PC-3 (cell line): Measurements from ENCODE around the gene AFDN.

ENCODE experiments used
- CTCF ChIP-seq: fragments of 300-600 bp; sonication (generic); conservative IDR thresholded peaks from 2 replicates; pipeline ENCODE4 v1.5.1; 2017; ENCODE audit warnings: antibody characterized with exemption, low read depth, mild to moderate bottlenecking, low read length
- EZH2 ChIP-seq: fragments of 300-600 bp; sonication (generic); IDR thresholded peaks from one replicate; pipeline ENCODE4 v1.6.1; 2017; ENCODE audit warnings: antibody characterized with exemption, mild to moderate bottlenecking, low read length; ENCODE audit not compliant: unreplicated experiment
- EZH2phosphoT487 ChIP-seq: fragments of 300-600 bp; sonication (generic); IDR thresholded peaks from 2 replicates; pipeline ENCODE4 v1.6.1; 2018; ENCODE audit warnings: mild to moderate bottlenecking, antibody characterized with exemption, low read length, borderline replicate concordance

- TF ChIP-seq CTCF (no peak), EZH2 (no peak), EZH2phosphoT487 (no peak)
Measured at GRCh38 chr6:167925026-167925425, 98.3 kb downstream of the AFDN start.
